HepG2 (cell line): ENCODE measurements around the gene MLLT1. TPM values are rescaled to one million over a fixed set of nuclear protein-coding genes. Genes with fewer than 3 reads are reported as not detected.

ENCODE experiments used
- ATAC-seq: fragments of 200-7000 bp; cut with Tn5 transposase; 3 replicates; pipeline ENCODE4 v1.9.1; 2020; ENCODE audit warnings: mild to moderate bottlenecking, moderate library complexity
- BruUV-seq: library from RNA; stranded (reverse); fragments of 400-500 nt; replicated peaks from 2 replicates; lab custom pipeline; 2021; lab: Mats Ljungman, UMichigan
- CTCF ChIA-PET: fragments of 300-600 bp; formaldehyde crosslinking; extraction: SDS; loops from one replicate; lab custom pipeline; 2021; ENCODE audit warnings: low total read pairs, inconsistent platforms, low intra/inter-chr PET ratio; lab: Yijun Ruan, JAX
- POLR2A ChIA-PET: fragments of 350-600 bp; sonication (Branson Sonifier 250); formaldehyde crosslinking; loops from one replicate; lab custom pipeline; 2020; ENCODE audit warnings: antibody characterized with exemption, inconsistent platforms; lab: Yijun Ruan, JAX
- DNase-seq: peaks from one replicate; pipeline ENCODE4 v3.0.0-alpha.2; 2015; ENCODE audit warnings: low spot score
- FAIRE-seq: peaks from 3 replicates; lab custom pipeline; 2011; peaks lifted over from hg19 to GRCh38; lab: Jason Lieb, UNC
- H2AFZ ChIP-seq: one replicate; pipeline ENCODE4 v1.6.1; 2011; ENCODE audit warnings: low read length, inconsistent platforms
- H3K27ac ChIP-seq: fragments of 300-600 bp; 3 replicates; pipeline ENCODE4 v1.8.0; 2011; ENCODE audit warnings: mixed run types, mild to moderate bottlenecking, mixed read lengths, low read length, inconsistent platforms; ENCODE audit not compliant: insufficient read depth; ENCODE audit errors: extremely low read length
- H3K27me3 ChIP-seq, 2 experiments: fragments of 200-600 bp in 1 of 2; 2 replicates in 1 of 2; 3 replicates in 1 of 2; pipeline versions ENCODE4 v1.6.0 to v1.8.0; 2011; ENCODE audit warnings: low read length in 2 of 2, mild to moderate bottlenecking in 2 of 2, moderate library complexity in 2 of 2, inconsistent platforms in 1 of 2; ENCODE audit not compliant: insufficient read depth in 2 of 2, control insufficient read depth in 1 of 2
- H3K36me3 ChIP-seq, 2 experiments: fragments of 200-600 bp in 1 of 2; replicated peaks in 1 of 2; 2 replicates in 1 of 2; 3 replicates in 1 of 2; pipeline versions ENCODE4 v1.5.1 to v1.8.0; 2011; ENCODE audit warnings: low read length in 2 of 2, inconsistent platforms in 1 of 2; ENCODE audit not compliant: insufficient read depth in 2 of 2, control insufficient read depth in 1 of 2
- H3K4me1 ChIP-seq: 2 replicates; pipeline ENCODE4 v1.5.1; 2012; ENCODE audit warnings: low read length, inconsistent platforms; ENCODE audit not compliant: insufficient read depth
- H3K4me2 ChIP-seq: 2 replicates; pipeline ENCODE4 v1.6.0; 2011; ENCODE audit warnings: low read depth, low read length, inconsistent platforms
- H3K4me3 ChIP-seq, 3 experiments: fragments of 200-600 bp in 1 of 3; sonication (generic), shearing (Covaris generic) in 1 of 3; replicated peaks in 1 of 3; 2 replicates each; pipeline ENCODE4 v1.5.1; 2011 to 2016; ENCODE audit warnings: low read length in 3 of 3, inconsistent platforms in 2 of 3, low read depth in 2 of 3, mild to moderate bottlenecking in 2 of 3, control low read depth in 1 of 3, mixed read lengths in 1 of 3; ENCODE audit not compliant: insufficient read depth in 1 of 3
- H3K79me2 ChIP-seq: one replicate; pipeline ENCODE4 v1.6.1; 2011; ENCODE audit warnings: low read length, inconsistent platforms; ENCODE audit not compliant: insufficient read depth
- H3K9ac ChIP-seq: 2 replicates; pipeline ENCODE4 v1.6.0; 2011; ENCODE audit warnings: mild to moderate bottlenecking, low read depth, low read length, inconsistent platforms; ENCODE audit not compliant: insufficient read depth
- H3K9me3 ChIP-seq: 2 replicates; pipeline ENCODE4 v1.5.1; 2012; ENCODE audit warnings: mild to moderate bottlenecking, low read length
- H4K20me1 ChIP-seq: 2 replicates; pipeline ENCODE4 v1.6.0; 2011; ENCODE audit warnings: inconsistent platforms, mild to moderate bottlenecking, low read length, moderate library complexity; ENCODE audit not compliant: insufficient read depth
- CBX5 ChIP-seq: sonication (generic); formaldehyde crosslinking; IDR thresholded peaks from 2 replicates; pipeline ENCODE4 v1.4.0; 2020; ENCODE audit warnings: missing genetic modification reagents, borderline replicate concordance
- FOXP1 ChIP-seq, 2 experiments: fragments of 450-650 bp in 1 of 2; IDR thresholded peaks; 2 replicates each; pipeline ENCODE4 v1.6.1; 2017 to 2018; ENCODE audit warnings: antibody characterized with exemption in 1 of 2
- HDAC1 ChIP-seq: sonication (generic); formaldehyde crosslinking; IDR thresholded peaks from 2 replicates; pipeline ENCODE4 v1.5.1; 2020; ENCODE audit warnings: mild to moderate bottlenecking, missing genetic modification reagents
- HIVEP1 ChIP-seq: sonication (generic); formaldehyde crosslinking; IDR thresholded peaks from 2 replicates; pipeline ENCODE4 v1.4.0; 2020; ENCODE audit warnings: mild to moderate bottlenecking, missing genetic modification reagents
- RFXANK ChIP-seq: IDR thresholded peaks from 2 replicates; pipeline ENCODE4 v1.6.1; 2016
- SOX6 ChIP-seq, 2 experiments: fragments of 450-650 bp in 1 of 2; sonication (generic) in 1 of 2; formaldehyde crosslinking in 1 of 2; IDR thresholded peaks; 2 replicates each; pipeline versions ENCODE4 v1.4.0 to v1.6.1; 2017 to 2020; ENCODE audit warnings: antibody characterized with exemption in 1 of 2, mild to moderate bottlenecking in 1 of 2, missing genetic modification reagents in 1 of 2
- SP5 ChIP-seq: IDR thresholded peaks from 2 replicates; pipeline ENCODE4 v1.6.1; 2016; ENCODE audit warnings: low read depth, borderline replicate concordance
- SRSF4 ChIP-seq: fragments of 200-400 bp; formaldehyde crosslinking; IDR thresholded peaks from one replicate; pipeline ENCODE4 v1.6.1; 2018; ENCODE audit warnings: mild to moderate bottlenecking, low read depth, low read length, moderate library complexity; ENCODE audit not compliant: poor library complexity, severe bottlenecking
- ZNF235 ChIP-seq: sonication (generic); formaldehyde crosslinking; IDR thresholded peaks from 2 replicates; pipeline ENCODE4 v1.8.1; 2023; ENCODE audit warnings: mild to moderate bottlenecking, missing genetic modification reagents, borderline replicate concordance
- ZNF510 ChIP-seq: sonication (generic); formaldehyde crosslinking; IDR thresholded peaks from 2 replicates; pipeline ENCODE4 v1.4.0; 2020; ENCODE audit warnings: low read depth, mild to moderate bottlenecking, missing genetic modification reagents
- ZNF782 ChIP-seq: sonication (generic); formaldehyde crosslinking; IDR thresholded peaks from 2 replicates; pipeline ENCODE4 v1.4.0; 2020; ENCODE audit warnings: missing genetic modification reagents, mild to moderate bottlenecking, borderline replicate concordance
- WGBS: methylation state at CpG from one replicate; pipeline ENCODE4 v1.1.6; 2017; ENCODE audit warnings: low lambda C conversion rate; 5-methylcytosine and 5-hydroxymethylcytosine counted together
- in situ Hi-C: cut with HindIII; loops from 2 replicates; pipeline ENCODE4 v1.10.0; 2017; ENCODE audit warnings: low pct_unique_long_range_greater_than_20kb; ENCODE audit not compliant: extremely low pct_ligation_motif_present
- intact Hi-C: fragments of 100-400 bp; cut with micrococcal nuclease; formaldehyde crosslinking; loops from one replicate; pipeline ENCODE4 v1.10.0; 2022; ENCODE audit not compliant: unreplicated experiment
- polyA plus RNA-seq, 8 experiments: library from polyadenylated mRNA; depleted of rRNA in 3 of 8; stranded (reverse) in 7 of 8; unstranded in 1 of 8; fragments of >200 nt; fragmentation: Illumina TruSeq in 4 of 8; extraction: Trizol in 4 of 8; gene quantifications; 2 replicates each; pipeline versions ENCODE4 v1.2.1 to v1.2.3, GENCODE V29; 2011 to 2016; ENCODE audit warnings: low read depth in 4 of 8, missing spikeins in 1 of 8, mixed read lengths in 1 of 8; ENCODE audit not compliant: insufficient read depth in 1 of 8
- total RNA-seq, 5 experiments: library from RNA; depleted of rRNA; stranded (reverse); fragments of >200 nt; fragmentation: Illumina TruSeq; extraction: Trizol; gene quantifications; 2 replicates each; pipeline ENCODE4 v1.2.3, GENCODE V29; 2016; ENCODE audit warnings: low read depth in 1 of 5
- TF ChIP-seq, protein P1 (sequence below): sonication (generic); formaldehyde crosslinking; IDR thresholded peaks from 2 replicates; pipeline ENCODE4 v1.4.0; 2020; ENCODE audit warnings: mild to moderate bottlenecking, missing genetic modification reagents
- TF ChIP-seq, protein P2 (sequence below): sonication (generic); formaldehyde crosslinking; IDR thresholded peaks from 2 replicates; pipeline ENCODE4 v1.5.1; 2020; ENCODE audit warnings: mild to moderate bottlenecking, missing genetic modification reagents, moderate library complexity

MLLT1 gene
- total and polyA plus RNA-seq, 2 of the 13 experiments (the other 11 are each of a cell fraction or from before 2014, with no cell fraction given): 11.7 to 12.2 TPM

DNA sequence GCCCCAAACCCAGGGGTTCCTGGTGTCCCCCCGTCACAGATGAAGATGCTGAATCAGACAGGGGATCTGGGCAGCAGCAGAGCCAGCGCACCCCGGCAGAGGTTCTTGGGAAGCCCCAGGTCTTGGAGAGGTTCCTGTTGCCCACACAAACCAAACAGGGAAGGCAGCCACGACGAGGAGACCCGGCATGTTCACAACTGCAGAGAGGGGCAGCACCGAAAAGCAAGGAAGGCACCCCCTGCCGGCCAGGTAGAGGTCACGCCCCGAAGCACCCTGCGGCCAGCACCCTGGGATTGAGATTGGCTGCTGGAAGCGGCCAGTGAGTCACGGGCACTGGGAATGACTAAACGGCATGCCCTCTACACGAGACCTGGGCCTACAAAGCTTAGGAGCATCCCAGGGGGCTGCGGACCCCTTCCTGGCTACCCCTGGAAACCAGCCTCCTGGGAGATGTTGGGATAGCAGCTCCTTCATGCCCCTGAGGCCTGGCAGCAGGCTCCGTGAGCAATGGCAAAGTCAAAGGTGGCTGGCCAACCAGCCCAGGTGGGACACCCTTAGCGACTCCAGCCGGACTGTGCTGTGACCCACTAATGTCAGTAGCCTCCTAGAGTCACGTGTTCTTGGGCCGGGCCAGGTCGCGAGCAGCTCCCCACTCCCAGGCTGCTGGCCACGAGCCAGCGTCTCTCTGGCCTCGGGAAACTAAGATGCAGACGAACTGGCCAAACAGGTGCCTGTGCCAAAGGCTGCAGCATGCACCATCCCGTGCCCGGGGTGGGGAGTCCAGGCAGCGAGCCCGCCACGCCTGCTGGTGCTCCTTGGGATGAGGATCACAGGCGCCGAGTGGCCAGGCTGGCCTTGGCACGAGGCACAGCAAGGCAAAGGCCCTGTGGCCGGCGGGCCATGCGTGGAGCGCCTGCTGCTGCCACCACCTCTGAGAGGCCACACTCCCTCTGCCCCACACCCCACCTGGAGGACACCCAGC is 43.2 kb downstream of the MLLT1 start:
- POLR2A ChIA-PET: no interaction called here
- peaks cover 12% of the 10 kb centered on the region; the same call in 1 of the 2 replicates for H4K20me1 ChIP-seq
- CTCF ChIA-PET: no interaction called here

More for the DNA sequence above, 43.2 kb downstream of the MLLT1 start:
- FAIRE-seq (no peak), ATAC-seq (no peak), DNase-seq (no peak)
- H3K9ac ChIP-seq: no peak overlapping the region
- peaks cover 36% of the 10 kb centered on the region for H3K79me2 ChIP-seq
- no peaks in the 10 kb centered on the region for H3K9me3 ChIP-seq
- no peaks in the 10 kb centered on the region for H3K27me3 ChIP-seq
- no peak overlapping the region for H3K27ac ChIP-seq
- TF ChIP-seq SRSF4 (no peak), CBX5 (CRISPR knock-in tag) (no peak), FOXP1 (IDR thresholded peaks at IDR 0.05) (no peak), FOXP1 (CRISPR knock-in tag; IDR thresholded peaks at IDR 0.05) (no peak), RFXANK (CRISPR knock-in tag) (no peak), HIVEP1 (CRISPR knock-in tag) (no peak), SOX6 (IDR thresholded peaks at IDR 0.05) (no peak), SOX6 (CRISPR knock-in tag; IDR thresholded peaks at IDR 0.05) (no peak), ZNF510 (CRISPR knock-in tag) (no peak), ZNF782 (CRISPR knock-in tag) (no peak), SP5 (CRISPR knock-in tag) (no peak), ZNF235 (CRISPR knock-in tag) (no peak), HDAC1 (CRISPR knock-in tag) (no peak)
- TF ChIP-seq, protein P1, sequence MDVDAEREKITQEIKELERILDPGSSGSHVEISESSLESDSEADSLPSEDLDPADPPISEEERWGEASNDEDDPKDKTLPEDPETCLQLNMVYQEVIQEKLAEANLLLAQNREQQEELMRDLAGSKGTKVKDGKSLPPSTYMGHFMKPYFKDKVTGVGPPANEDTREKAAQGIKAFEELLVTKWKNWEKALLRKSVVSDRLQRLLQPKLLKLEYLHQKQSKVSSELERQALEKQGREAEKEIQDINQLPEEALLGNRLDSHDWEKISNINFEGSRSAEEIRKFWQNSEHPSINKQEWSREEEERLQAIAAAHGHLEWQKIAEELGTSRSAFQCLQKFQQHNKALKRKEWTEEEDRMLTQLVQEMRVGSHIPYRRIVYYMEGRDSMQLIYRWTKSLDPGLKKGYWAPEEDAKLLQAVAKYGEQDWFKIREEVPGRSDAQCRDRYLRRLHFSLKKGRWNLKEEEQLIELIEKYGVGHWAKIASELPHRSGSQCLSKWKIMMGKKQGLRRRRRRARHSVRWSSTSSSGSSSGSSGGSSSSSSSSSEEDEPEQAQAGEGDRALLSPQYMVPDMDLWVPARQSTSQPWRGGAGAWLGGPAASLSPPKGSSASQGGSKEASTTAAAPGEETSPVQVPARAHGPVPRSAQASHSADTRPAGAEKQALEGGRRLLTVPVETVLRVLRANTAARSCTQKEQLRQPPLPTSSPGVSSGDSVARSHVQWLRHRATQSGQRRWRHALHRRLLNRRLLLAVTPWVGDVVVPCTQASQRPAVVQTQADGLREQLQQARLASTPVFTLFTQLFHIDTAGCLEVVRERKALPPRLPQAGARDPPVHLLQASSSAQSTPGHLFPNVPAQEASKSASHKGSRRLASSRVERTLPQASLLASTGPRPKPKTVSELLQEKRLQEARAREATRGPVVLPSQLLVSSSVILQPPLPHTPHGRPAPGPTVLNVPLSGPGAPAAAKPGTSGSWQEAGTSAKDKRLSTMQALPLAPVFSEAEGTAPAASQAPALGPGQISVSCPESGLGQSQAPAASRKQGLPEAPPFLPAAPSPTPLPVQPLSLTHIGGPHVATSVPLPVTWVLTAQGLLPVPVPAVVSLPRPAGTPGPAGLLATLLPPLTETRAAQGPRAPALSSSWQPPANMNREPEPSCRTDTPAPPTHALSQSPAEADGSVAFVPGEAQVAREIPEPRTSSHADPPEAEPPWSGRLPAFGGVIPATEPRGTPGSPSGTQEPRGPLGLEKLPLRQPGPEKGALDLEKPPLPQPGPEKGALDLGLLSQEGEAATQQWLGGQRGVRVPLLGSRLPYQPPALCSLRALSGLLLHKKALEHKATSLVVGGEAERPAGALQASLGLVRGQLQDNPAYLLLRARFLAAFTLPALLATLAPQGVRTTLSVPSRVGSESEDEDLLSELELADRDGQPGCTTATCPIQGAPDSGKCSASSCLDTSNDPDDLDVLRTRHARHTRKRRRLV: no peak
- TF ChIP-seq, protein P2, sequence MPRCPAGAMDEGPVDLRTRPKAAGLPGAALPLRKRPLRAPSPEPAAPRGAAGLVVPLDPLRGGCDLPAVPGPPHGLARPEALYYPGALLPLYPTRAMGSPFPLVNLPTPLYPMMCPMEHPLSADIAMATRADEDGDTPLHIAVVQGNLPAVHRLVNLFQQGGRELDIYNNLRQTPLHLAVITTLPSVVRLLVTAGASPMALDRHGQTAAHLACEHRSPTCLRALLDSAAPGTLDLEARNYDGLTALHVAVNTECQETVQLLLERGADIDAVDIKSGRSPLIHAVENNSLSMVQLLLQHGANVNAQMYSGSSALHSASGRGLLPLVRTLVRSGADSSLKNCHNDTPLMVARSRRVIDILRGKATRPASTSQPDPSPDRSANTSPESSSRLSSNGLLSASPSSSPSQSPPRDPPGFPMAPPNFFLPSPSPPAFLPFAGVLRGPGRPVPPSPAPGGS (CRISPR knock-in tag): no peak
- no peak overlapping the region for H3K4me3 ChIP-seq
- no peak overlapping the region for H2AFZ ChIP-seq
- intact Hi-C loops (no loop called here), in situ Hi-C loops (no loop called here)
- peaks cover 3 to 4% of the 10 kb centered on the region in 2 experiments; a peak in 1 of 5 replicates for H3K36me3 ChIP-seq
- no peak overlapping the region for H3K4me2 ChIP-seq
- no TSS peak for BruUV-seq
- 97% methylated on average over 15 of the region's 39 CpGs for WGBS
- H3K4me1 ChIP-seq: peaks cover 29% of the 10 kb centered on the region
